Endodermal cell (in vitro differentiated cells): ENCODE measurements around the gene TBL3. TPM values are rescaled to one million over a fixed set of nuclear protein-coding genes. Genes with fewer than 3 reads are reported as not detected.

ENCODE experiments used
- DNase-seq: peaks from one replicate; pipeline ENCODE4 v3.0.0-alpha.2; 2017
- H3K27ac ChIP-seq: 2 replicates; pipeline ENCODE4 v1.5.1; 2013; ENCODE audit warnings: mild to moderate bottlenecking, low read depth, low read length, moderate library complexity
- H3K27me3 ChIP-seq: 2 replicates; pipeline ENCODE4 v1.6.1; 2013; ENCODE audit warnings: mild to moderate bottlenecking, low read length, moderate library complexity; ENCODE audit not compliant: insufficient read depth, control insufficient read depth, poor library complexity, severe bottlenecking
- H3K36me3 ChIP-seq: 2 replicates; pipeline ENCODE4 v1.7.0; 2013; ENCODE audit warnings: mild to moderate bottlenecking, low read length, moderate library complexity; ENCODE audit not compliant: control insufficient read depth, insufficient read depth
- H3K4me1 ChIP-seq: one replicate; pipeline ENCODE4 v1.7.0; 2013; ENCODE audit warnings: low read length; ENCODE audit not compliant: control insufficient read depth, insufficient read depth
- H3K4me3 ChIP-seq: 2 replicates; pipeline ENCODE4 v1.5.1; 2013; ENCODE audit warnings: mild to moderate bottlenecking, low read length, moderate library complexity
- H3K9ac ChIP-seq: 2 replicates; pipeline ENCODE4 v1.6.1; 2013; ENCODE audit warnings: mild to moderate bottlenecking, low read length, moderate library complexity; ENCODE audit not compliant: poor library complexity, severe bottlenecking; ENCODE audit errors: extremely low read depth
- H3K9me3 ChIP-seq: 2 replicates; pipeline ENCODE4 v1.6.1; 2013; ENCODE audit warnings: mild to moderate bottlenecking, low read length, moderate library complexity; ENCODE audit not compliant: control insufficient read depth
- H3K27ac Mint-ChIP-seq: 2 replicates; pipeline ENCODE4 v1.8.0; 2020; ENCODE audit warnings: mixed read lengths
- H3K27me3 Mint-ChIP-seq: 2 replicates; pipeline ENCODE4 v1.8.0; 2021; ENCODE audit warnings: mild to moderate bottlenecking, mixed read lengths; ENCODE audit not compliant: insufficient read depth
- H3K36me3 Mint-ChIP-seq: 2 replicates; pipeline ENCODE4 v1.8.0; 2020; ENCODE audit warnings: low read depth, mixed read lengths
- H3K4me1 Mint-ChIP-seq: 2 replicates; pipeline ENCODE4 v1.8.0; 2020; ENCODE audit warnings: mixed read lengths
- H3K4me3 Mint-ChIP-seq: 2 replicates; pipeline ENCODE4 v1.8.0; 2020; ENCODE audit warnings: mild to moderate bottlenecking, moderate library complexity, mixed read lengths
- H3K9me3 Mint-ChIP-seq: 2 replicates; pipeline ENCODE4 v1.8.0; 2020; ENCODE audit warnings: mild to moderate bottlenecking, mixed read lengths
- WGBS, 2 experiments: methylation state at CpG; one replicate each; pipeline versions ENCODE4 v1.1.5 to v1.1.7; 2013; ENCODE audit warnings: missing lambda C conversion rate in 2 of 2, mixed read lengths in 1 of 2; ENCODE audit not compliant: insufficient coverage in 1 of 2, insufficient read length in 1 of 2; 5-methylcytosine and 5-hydroxymethylcytosine counted together
- total RNA-seq, 2 donors: library from RNA; stranded (reverse); fragmentation: NEBNext Ultra II Directional in 1 of 2; extraction: Animal tissue kit (Norgen Biotek cat#: 25700) in 1 of 2; gene quantifications; 2 replicates in 1 of 2; 3 replicates in 1 of 2; pipeline ENCODE4 v1.2.1, GENCODE V29; 2021
- TF ChIP-seq, protein P1 (sequence below): fragments of 200-600 bp; sonication (generic); conservative IDR thresholded peaks from 2 replicates; pipeline ENCODE4 v1.5.0; 2021; ENCODE audit warnings: antibody characterized with exemption, mild to moderate bottlenecking

TBL3 gene
- total RNA-seq, 2 donors from 2014 or later: 43.4 to 49.7 TPM

DNA sequence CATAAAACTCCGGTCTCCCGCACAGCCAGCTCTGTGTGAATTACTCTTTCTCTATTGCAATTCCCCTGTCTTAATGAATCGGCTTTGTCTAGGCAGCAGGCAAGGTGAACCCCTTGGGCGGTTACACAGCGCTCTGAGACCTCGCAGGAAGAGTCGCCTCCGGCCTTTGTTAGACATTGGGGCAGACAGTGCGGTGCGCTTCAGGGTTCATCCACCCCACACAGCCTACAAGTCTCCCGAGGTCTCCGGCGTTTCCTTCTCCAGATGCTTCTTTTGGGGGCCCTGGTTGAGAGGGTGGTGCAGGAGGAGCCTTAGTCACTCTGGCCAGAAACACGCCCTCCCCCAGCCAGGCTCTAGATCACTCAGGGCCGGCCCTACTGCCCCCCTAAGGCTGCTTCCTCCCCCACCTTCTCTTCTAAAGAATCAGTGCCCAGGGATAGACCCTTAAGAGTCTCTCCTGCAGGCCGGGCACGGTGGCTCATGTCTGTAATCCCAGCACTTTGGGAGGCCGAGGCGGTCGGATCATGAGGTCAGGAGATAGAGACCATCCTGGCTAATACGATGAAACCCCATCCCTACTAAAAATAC is 27.1 kb upstream of the TBL3 start:
- TF ChIP-seq, protein P1, sequence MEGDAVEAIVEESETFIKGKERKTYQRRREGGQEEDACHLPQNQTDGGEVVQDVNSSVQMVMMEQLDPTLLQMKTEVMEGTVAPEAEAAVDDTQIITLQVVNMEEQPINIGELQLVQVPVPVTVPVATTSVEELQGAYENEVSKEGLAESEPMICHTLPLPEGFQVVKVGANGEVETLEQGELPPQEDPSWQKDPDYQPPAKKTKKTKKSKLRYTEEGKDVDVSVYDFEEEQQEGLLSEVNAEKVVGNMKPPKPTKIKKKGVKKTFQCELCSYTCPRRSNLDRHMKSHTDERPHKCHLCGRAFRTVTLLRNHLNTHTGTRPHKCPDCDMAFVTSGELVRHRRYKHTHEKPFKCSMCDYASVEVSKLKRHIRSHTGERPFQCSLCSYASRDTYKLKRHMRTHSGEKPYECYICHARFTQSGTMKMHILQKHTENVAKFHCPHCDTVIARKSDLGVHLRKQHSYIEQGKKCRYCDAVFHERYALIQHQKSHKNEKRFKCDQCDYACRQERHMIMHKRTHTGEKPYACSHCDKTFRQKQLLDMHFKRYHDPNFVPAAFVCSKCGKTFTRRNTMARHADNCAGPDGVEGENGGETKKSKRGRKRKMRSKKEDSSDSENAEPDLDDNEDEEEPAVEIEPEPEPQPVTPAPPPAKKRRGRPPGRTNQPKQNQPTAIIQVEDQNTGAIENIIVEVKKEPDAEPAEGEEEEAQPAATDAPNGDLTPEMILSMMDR: no peak
- Histone ChIP-seq H3K4me1 (no peaks in the 10 kb centered on the region), H3K27ac (no peak overlapping the region), H3K27me3 (no peaks in the 10 kb centered on the region), H3K9ac (no peak overlapping the region), H3K36me3 (no peaks in the 10 kb centered on the region), H3K4me3 (no peak overlapping the region), H3K9me3 (no peaks in the 10 kb centered on the region)
- DNase-seq: no peak
- 94 to 99% methylated on average over 10 to 18 of the region's 21 CpGs for WGBS, 2 experiments
- Mint-ChIP-seq H3K9me3 (no peaks in the 10 kb centered on the region), H3K4me3 (no peak overlapping the region), H3K27ac (no peak overlapping the region), H3K36me3 (no peaks in the 10 kb centered on the region), H3K27me3 (peaks cover 10% of the 10 kb centered on the region), H3K4me1 (peaks cover 3% of the 10 kb centered on the region)

DNA sequence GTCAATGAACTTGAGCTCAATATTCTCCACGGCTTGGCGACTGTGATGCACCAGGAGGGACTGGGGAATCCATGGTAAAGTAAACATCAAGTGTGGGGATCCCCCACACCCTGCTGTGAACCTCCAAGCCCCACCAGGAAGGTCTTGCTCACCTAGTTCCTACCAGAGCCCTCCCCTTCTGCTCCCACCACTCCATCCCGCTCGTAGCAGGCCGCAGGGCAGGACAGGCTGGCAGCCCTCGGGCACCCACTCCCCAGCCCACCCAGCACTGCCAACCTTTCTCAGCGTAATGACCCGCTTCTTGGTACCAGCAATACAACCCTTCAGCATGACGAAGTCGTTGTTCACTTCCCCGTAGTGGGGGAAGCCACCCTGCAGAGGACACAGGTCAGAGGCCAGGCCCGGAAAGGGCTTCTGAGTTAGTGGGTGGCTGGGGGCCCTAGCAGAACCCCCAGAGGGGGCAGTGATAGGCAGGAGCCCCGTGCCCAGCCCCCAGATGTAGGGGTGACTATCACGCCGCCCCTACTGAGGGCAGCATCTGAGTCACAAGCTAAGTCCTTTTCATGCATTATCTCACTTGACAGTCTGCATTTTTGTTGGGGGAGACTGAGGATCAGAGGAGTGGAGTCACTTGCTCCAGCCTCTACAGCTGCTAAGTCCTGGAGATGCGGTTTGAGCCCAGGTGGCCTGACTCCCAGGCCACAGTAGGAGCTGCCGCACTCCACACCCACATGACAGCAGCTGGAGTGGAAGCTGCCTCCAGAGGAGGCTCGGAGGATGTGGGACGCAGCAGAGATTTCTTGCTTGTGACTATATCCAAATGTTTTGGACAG is 26.1 kb upstream of the TBL3 start:
- H3K27ac ChIP-seq: no peak overlapping the region
- H3K9ac ChIP-seq: no peak overlapping the region
- peak; percentile 34 for DNase-seq
- Mint-ChIP-seq H3K4me1 (peaks cover 3% of the 10 kb centered on the region), H3K9me3 (no peaks in the 10 kb centered on the region), H3K27ac (no peak overlapping the region), H3K36me3 (no peaks in the 10 kb centered on the region), H3K27me3 (peaks cover 10% of the 10 kb centered on the region), H3K4me3 (no peak overlapping the region)
- H3K27me3 ChIP-seq: no peaks in the 10 kb centered on the region
- WGBS, 2 experiments: 92 to 94% methylated on average over 14 to 19 of the region's 19 CpGs
- TF ChIP-seq, protein P1: no peak
- no peaks in the 10 kb centered on the region for H3K36me3 ChIP-seq
- no peak overlapping the region for H3K4me3 ChIP-seq
- H3K9me3 ChIP-seq: no peaks in the 10 kb centered on the region
- H3K4me1 ChIP-seq: no peaks in the 10 kb centered on the region

DNA sequence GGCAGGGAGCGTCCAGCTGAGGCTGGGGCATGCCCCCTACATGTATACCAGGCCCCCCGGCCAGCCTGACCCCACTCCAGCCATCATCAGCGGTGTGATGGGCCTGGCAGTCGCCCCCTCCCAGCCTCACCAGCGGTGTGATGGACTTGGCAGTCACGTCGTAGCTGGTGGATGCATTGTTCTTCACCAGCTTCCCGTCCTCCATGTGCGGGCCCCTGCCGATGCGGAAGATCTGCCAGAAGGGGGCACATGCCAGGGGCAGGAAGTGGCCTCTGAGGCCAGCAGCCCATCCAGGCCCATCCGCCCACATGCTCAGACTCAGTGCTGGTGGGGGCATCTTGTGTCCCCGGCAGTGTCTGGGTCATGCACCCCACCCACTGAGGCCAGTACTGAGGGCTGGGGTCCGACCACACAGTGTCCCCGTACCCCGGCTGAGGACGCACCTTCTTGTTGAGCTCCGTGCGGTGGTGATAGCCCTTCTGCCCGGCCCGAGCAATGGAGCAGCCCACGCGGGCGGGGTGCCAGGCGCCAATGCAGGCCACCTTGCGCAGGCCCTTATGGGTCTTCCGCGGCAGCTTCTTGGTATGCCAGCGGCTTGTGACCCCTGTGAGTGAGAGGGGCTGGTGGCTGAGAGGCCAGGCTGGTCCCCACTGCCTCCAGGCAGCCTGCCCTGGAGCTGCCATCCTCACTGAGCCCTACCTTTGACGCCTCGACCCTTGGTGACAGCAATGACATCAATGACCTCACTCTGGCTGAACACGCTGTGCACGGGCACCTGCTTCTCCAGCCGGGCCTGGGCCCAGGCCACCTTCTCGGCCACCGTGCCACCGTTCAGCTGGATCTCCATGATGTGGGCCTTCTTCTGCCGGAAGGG is 25.1 kb upstream of the TBL3 start:
- H3K27ac ChIP-seq: no peak overlapping the region
- H3K4me3 ChIP-seq: no peak overlapping the region
- no peak overlapping the region for H3K9ac ChIP-seq
- Mint-ChIP-seq H3K4me1 (no peaks in the 10 kb centered on the region), H3K9me3 (no peaks in the 10 kb centered on the region), H3K36me3 (no peaks in the 10 kb centered on the region), H3K27me3 (peaks cover 10% of the 10 kb centered on the region), H3K27ac (no peak overlapping the region), H3K4me3 (no peak overlapping the region)
- no peaks in the 10 kb centered on the region for H3K4me1 ChIP-seq
- no peaks in the 10 kb centered on the region for H3K9me3 ChIP-seq
- no peaks in the 10 kb centered on the region for H3K36me3 ChIP-seq
- DNase-seq: no peak
- 92 to 93% methylated on average over 34 to 38 of the region's 38 CpGs for WGBS, 2 experiments
- H3K27me3 ChIP-seq: no peaks in the 10 kb centered on the region
- TF ChIP-seq, protein P1: peak; percentile 50
